Suprapubic skin (tissue), 4 donors: ENCODE data around the gene DISC1.
"Not testable (repeated sequence)": the region's sequence is repeated elsewhere in the genome, so short reads cannot be mapped to it uniquely, and the experiment has no call there.

ENCODE experiments used
- EP300 ChIP-seq: sonication (generic); formaldehyde crosslinking; IDR thresholded peaks from one replicate; pipeline ENCODE4 v1.6.1; 2017; ENCODE audit warnings: antibody characterized with exemption
- POLR2A ChIP-seq, 2 donors: fragments of 450-650 bp; IDR thresholded peaks; one replicate each; pipeline ENCODE4 v1.6.1; 2017; ENCODE audit warnings: antibody characterized with exemption in 2 of 2, mild to moderate bottlenecking in 2 of 2, moderate library complexity in 2 of 2
- POLR2AphosphoS5 ChIP-seq, 3 donors: sonication (generic); formaldehyde crosslinking; IDR thresholded peaks; one replicate each; pipeline ENCODE4 v1.6.1; 2017; ENCODE audit warnings: antibody characterized with exemption in 3 of 3
- TF ChIP-seq, protein P1 (sequence below), 2 donors: fragments of 200-600 bp in 1 of 2; fragments of 450-650 bp in 1 of 2; sonication (generic) in 1 of 2; IDR thresholded peaks; one replicate each; pipeline ENCODE4 v1.5.1; 2016 to 2019; ENCODE audit warnings: antibody characterized with exemption in 2 of 2, mild to moderate bottlenecking in 1 of 2, moderate library complexity in 1 of 2

DNA sequence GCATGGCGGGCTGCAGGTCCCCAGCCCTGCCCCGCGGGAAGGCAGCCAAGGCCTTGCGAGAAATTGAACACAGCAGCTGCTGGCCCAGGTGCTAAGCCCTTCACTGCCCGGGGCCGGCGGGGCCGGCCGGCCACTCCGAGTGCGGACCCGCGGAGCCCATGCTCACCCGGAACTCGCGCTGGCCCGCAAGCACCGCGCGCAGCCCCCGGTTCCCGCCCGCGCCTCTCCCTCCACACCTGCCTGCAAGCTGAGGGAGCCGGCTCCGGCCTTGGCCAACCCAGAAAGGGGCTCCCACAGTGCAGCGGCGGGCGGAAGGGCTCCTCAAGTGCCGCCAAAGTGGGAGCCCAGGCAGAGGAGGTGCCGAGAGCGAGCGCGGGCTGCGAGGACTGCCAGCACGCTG lies 15.5 kb downstream of the DISC1 start:
- TF ChIP-seq, protein P1, sequence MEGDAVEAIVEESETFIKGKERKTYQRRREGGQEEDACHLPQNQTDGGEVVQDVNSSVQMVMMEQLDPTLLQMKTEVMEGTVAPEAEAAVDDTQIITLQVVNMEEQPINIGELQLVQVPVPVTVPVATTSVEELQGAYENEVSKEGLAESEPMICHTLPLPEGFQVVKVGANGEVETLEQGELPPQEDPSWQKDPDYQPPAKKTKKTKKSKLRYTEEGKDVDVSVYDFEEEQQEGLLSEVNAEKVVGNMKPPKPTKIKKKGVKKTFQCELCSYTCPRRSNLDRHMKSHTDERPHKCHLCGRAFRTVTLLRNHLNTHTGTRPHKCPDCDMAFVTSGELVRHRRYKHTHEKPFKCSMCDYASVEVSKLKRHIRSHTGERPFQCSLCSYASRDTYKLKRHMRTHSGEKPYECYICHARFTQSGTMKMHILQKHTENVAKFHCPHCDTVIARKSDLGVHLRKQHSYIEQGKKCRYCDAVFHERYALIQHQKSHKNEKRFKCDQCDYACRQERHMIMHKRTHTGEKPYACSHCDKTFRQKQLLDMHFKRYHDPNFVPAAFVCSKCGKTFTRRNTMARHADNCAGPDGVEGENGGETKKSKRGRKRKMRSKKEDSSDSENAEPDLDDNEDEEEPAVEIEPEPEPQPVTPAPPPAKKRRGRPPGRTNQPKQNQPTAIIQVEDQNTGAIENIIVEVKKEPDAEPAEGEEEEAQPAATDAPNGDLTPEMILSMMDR (IDR thresholded peaks at IDR 0.05), result not testable (repeated sequence)
- TF ChIP-seq POLR2AphosphoS5 (IDR thresholded peaks at IDR 0.05); POLR2A (IDR thresholded peaks at IDR 0.05); EP300: not testable (repeated sequence)
